ENCODE results near the gene USP24.

Gene USP24

GRCh38 chr1:55049914-55050278, 165.3 kb downstream of the USP24 start:
- TF ChIP-seq NFIC (IDR thresholded peaks at IDR 0.05) (no peak), MAX (IDR thresholded peaks at IDR 0.05) (no peak), EGR1 (IDR thresholded peaks at IDR 0.05) (no peak), TEAD4 (IDR thresholded peaks at IDR 0.05) (no peak), ZBTB7A (IDR thresholded peaks at IDR 0.05; ENCODE audit: low read depth) (no peak), CEBPB (IDR thresholded peaks at IDR 0.05) (no peak), TCF12 (IDR thresholded peaks at IDR 0.05; ENCODE audit: low read depth) (no peak), YY1 (IDR thresholded peaks at IDR 0.05; ENCODE audit: low read depth) (no peak), RAD21 (IDR thresholded peaks at IDR 0.05; ENCODE audit: low read depth) (no peak), EP300 (IDR thresholded peaks at IDR 0.05; ENCODE audit: borderline replicate concordance) (no peak), USF1 (IDR thresholded peaks at IDR 0.05) (no peak), REST (IDR thresholded peaks at IDR 0.05; ENCODE audit: low read depth) (no peak), CREB1 (IDR thresholded peaks at IDR 0.05; ENCODE audit: low read depth) (no peak), FOXM1 (IDR thresholded peaks at IDR 0.05; ENCODE audit: borderline replicate concordance, low read depth) (no peak), TAF1 (IDR thresholded peaks at IDR 0.05; ENCODE audit: low read depth) (no peak)

GRCh38 chr1:55049271-55049913, 165.8 kb downstream of the USP24 start:
- no peak for TF ChIP-seq REST (IDR thresholded peaks at IDR 0.05; ENCODE audit: low read depth)
- TF ChIP-seq RAD21 (IDR thresholded peaks at IDR 0.05; ENCODE audit: low read depth): no peak
- no peak for TF ChIP-seq YY1 (IDR thresholded peaks at IDR 0.05; ENCODE audit: low read depth)
- no peak for TF ChIP-seq TEAD4 (IDR thresholded peaks at IDR 0.05)
- no peak for TF ChIP-seq CEBPB (IDR thresholded peaks at IDR 0.05)
- TF ChIP-seq TAF1 (IDR thresholded peaks at IDR 0.05; ENCODE audit: low read depth): no peak
- no peak for TF ChIP-seq EP300 (IDR thresholded peaks at IDR 0.05; ENCODE audit: borderline replicate concordance)
- TF ChIP-seq CREB1 (IDR thresholded peaks at IDR 0.05; ENCODE audit: low read depth): no peak
- TF ChIP-seq FOXM1 (IDR thresholded peaks at IDR 0.05; ENCODE audit: borderline replicate concordance, low read depth): no peak

GRCh38 chr1:55048453-55049270, 166.5 kb downstream of the USP24 start:
- TF ChIP-seq RAD21 (IDR thresholded peaks at IDR 0.05; ENCODE audit: low read depth): no peak
- TF ChIP-seq EGR1 (IDR thresholded peaks at IDR 0.05): no peak
- TF ChIP-seq EP300 (IDR thresholded peaks at IDR 0.05; ENCODE audit: borderline replicate concordance): no peak
- no peak for TF ChIP-seq CEBPB (IDR thresholded peaks at IDR 0.05)
- TF ChIP-seq REST (IDR thresholded peaks at IDR 0.05; ENCODE audit: low read depth): no peak
- no peak for TF ChIP-seq TEAD4 (IDR thresholded peaks at IDR 0.05)
- TF ChIP-seq YY1 (IDR thresholded peaks at IDR 0.05; ENCODE audit: low read depth): no peak
- TF ChIP-seq MAX (IDR thresholded peaks at IDR 0.05): no peak
- no peak for TF ChIP-seq USF1 (IDR thresholded peaks at IDR 0.05)

- TF ChIP-seq TEAD4 (IDR thresholded peaks at IDR 0.05) (no peak), YY1 (IDR thresholded peaks at IDR 0.05; ENCODE audit: low read depth) (no peak), FOXM1 (IDR thresholded peaks at IDR 0.05; ENCODE audit: borderline replicate concordance, low read depth) (no peak), TCF12 (IDR thresholded peaks at IDR 0.05; ENCODE audit: low read depth) (no peak), NFIC (IDR thresholded peaks at IDR 0.05) (no peak), TAF1 (IDR thresholded peaks at IDR 0.05; ENCODE audit: low read depth) (no peak), REST (IDR thresholded peaks at IDR 0.05; ENCODE audit: low read depth) (no peak), ZBTB7A (IDR thresholded peaks at IDR 0.05; ENCODE audit: low read depth) (no peak), USF1 (IDR thresholded peaks at IDR 0.05) (no peak), RAD21 (IDR thresholded peaks at IDR 0.05; ENCODE audit: low read depth) (no peak)
These were observed 167.6 kb downstream of the USP24 start for GRCh38 chr1:55047611-55048010.

Measured in Ishikawa (cell line).